A549 (cell line): ENCODE data around the gene FOXJ2. TPM values are rescaled to one million over a fixed set of nuclear protein-coding genes. Genes with fewer than 3 reads are reported as not detected.

Experiments used
- ATAC-seq, 2 experiments: fragments of 200-7000 bp in 1 of 2; fragments of >200 bp in 1 of 2; cut with Nextera tagmentation in 1 of 2; cut with Tn5 transposase in 1 of 2; 3 replicates each; pipeline versions ENCODE4 v1.8.0 to v1.9.1; 2018 to 2020; ENCODE audit warnings: mild to moderate bottlenecking in 1 of 2, moderate library complexity in 1 of 2
- CTCF ChIA-PET: fragments of 300-600 bp; sonication (Branson Sonifier 250); formaldehyde crosslinking; extraction: SDS; loops from one replicate; lab custom pipeline; 2021; ENCODE audit warnings: antibody characterized with exemption, inconsistent platforms; lab: Yijun Ruan, JAX
- POLR2A ChIA-PET: fragments of 350-600 bp; formaldehyde crosslinking; extraction: SDS; loops from one replicate; lab custom pipeline; 2021; ENCODE audit warnings: antibody characterized with exemption, inconsistent platforms; lab: Yijun Ruan, JAX
- DNase-seq, 2 experiments: peaks; one replicate each; pipeline versions ENCODE4 v3.0.0 to v3.0.0-alpha.2; 2011 to 2016; ENCODE audit warnings: low read depth in 1 of 2, low spot score in 1 of 2
- FAIRE-seq: peaks from 2 replicates; lab custom pipeline; 2011; peaks lifted over from hg19 to GRCh38; lab: Jason Lieb, UNC
- H3K27ac ChIP-seq, 2 experiments: fragments of >200 bp; sonication (Bioruptor Twin); formaldehyde crosslinking; 3 replicates each; pipeline ENCODE4 v1.5.1; 2016 to 2017
- H3K4me1 ChIP-seq: fragments of >200 bp; sonication (Bioruptor Twin); formaldehyde crosslinking; 3 replicates; pipeline ENCODE4 v1.6.1; 2016
- H3K4me2 ChIP-seq: fragments of >200 bp; sonication (Bioruptor Twin); formaldehyde crosslinking; 3 replicates; pipeline ENCODE4 v1.6.1; 2016
- H3K4me3 ChIP-seq: fragments of >200 bp; sonication (Bioruptor Twin); formaldehyde crosslinking; 3 replicates; pipeline ENCODE4 v1.5.1; 2016
- H3K9me3 ChIP-seq: fragments of >200 bp; sonication (Bioruptor Twin); formaldehyde crosslinking; 3 replicates; pipeline ENCODE4 v1.6.1; 2016
- CBX2 ChIP-seq: fragments of 200-600 bp; sonication (generic); IDR thresholded peaks from 2 replicates; pipeline ENCODE4 v1.6.1; 2016; ENCODE audit warnings: low read depth, mild to moderate bottlenecking, borderline replicate concordance
- CEBPB ChIP-seq, 2 experiments: fragments of >200 bp in 1 of 2; sonication (Bioruptor Twin) in 1 of 2; formaldehyde crosslinking in 1 of 2; IDR thresholded peaks; 2 replicates each; pipeline ENCODE4 v1.6.1; 2012 to 2016
- CHD2 ChIP-seq: fragments of 150-350 bp; IDR thresholded peaks from 2 replicates; pipeline ENCODE4 v1.6.1; 2014; ENCODE audit warnings: low read length; ENCODE audit not compliant: partially characterized antibody
- CHD4 ChIP-seq: fragments of 200-600 bp; sonication (generic); IDR thresholded peaks from 2 replicates; pipeline ENCODE4 v1.6.1; 2016; ENCODE audit warnings: antibody characterized with exemption, mild to moderate bottlenecking, borderline replicate concordance
- EHF ChIP-seq: fragments of 250-450 bp; sonication (Bioruptor Pico); IDR thresholded peaks from 2 replicates; pipeline ENCODE4 v1.5.0; 2020; ENCODE audit warnings: mild to moderate bottlenecking
- EHMT2 ChIP-seq: fragments of 200-600 bp; sonication (generic); IDR thresholded peaks from 2 replicates; pipeline ENCODE4 v1.6.1; 2016; ENCODE audit warnings: antibody characterized with exemption, low read depth, mild to moderate bottlenecking, moderate library complexity
- FOSL2 ChIP-seq, 2 experiments: fragments of 450-650 bp in 1 of 2; fragments of >200 bp in 1 of 2; sonication (Bioruptor Twin) in 1 of 2; formaldehyde crosslinking; IDR thresholded peaks; 2 replicates each; pipeline versions ENCODE4 v1.5.0 to v1.6.1; 2016 to 2020; ENCODE audit warnings: mild to moderate bottlenecking in 1 of 2, moderate library complexity in 1 of 2
- GATA3 ChIP-seq: IDR thresholded peaks from 2 replicates; pipeline ENCODE4 v1.6.1; 2012; ENCODE audit warnings: borderline replicate concordance
- HEYL ChIP-seq: fragments of 250-450 bp; sonication (Bioruptor Pico); IDR thresholded peaks from 2 replicates; pipeline ENCODE4 v1.8.0; 2021; ENCODE audit warnings: mild to moderate bottlenecking, moderate library complexity
- HOXB5 ChIP-seq: fragments of 250-450 bp; sonication (Bioruptor Pico); IDR thresholded peaks from 2 replicates; pipeline ENCODE4 v1.5.0; 2020; ENCODE audit warnings: mild to moderate bottlenecking, moderate library complexity
- JUN ChIP-seq, 2 experiments: fragments of >200 bp; sonication (Bioruptor Twin); formaldehyde crosslinking; IDR thresholded peaks; 2 replicates in 1 of 2; 3 replicates in 1 of 2; pipeline ENCODE4 v1.6.1; 2016 to 2017
- MYC ChIP-seq: IDR thresholded peaks from 2 replicates; pipeline ENCODE4 v1.6.1; 2012; ENCODE audit warnings: mild to moderate bottlenecking, inconsistent platforms, low read length, improper control_type of control experiment, borderline replicate concordance
- NFE2L2 ChIP-seq: fragments of 150-350 bp; conservative IDR thresholded peaks from 2 replicates; pipeline ENCODE4 v1.6.1; 2014; ENCODE audit warnings: low read length
- NPAS2 ChIP-seq: fragments of 250-450 bp; sonication (Bioruptor Pico); IDR thresholded peaks from 2 replicates; pipeline ENCODE4 v1.8.0; 2022; ENCODE audit warnings: mild to moderate bottlenecking, moderate library complexity, borderline replicate concordance
- NR3C1 ChIP-seq: fragments of >200 bp; sonication (Bioruptor Twin); formaldehyde crosslinking; IDR thresholded peaks from 3 replicates; pipeline ENCODE4 v1.6.1; 2017
- POLR2A ChIP-seq: IDR thresholded peaks from 2 replicates; pipeline ENCODE4 v1.6.1; 2012; ENCODE audit warnings: mild to moderate bottlenecking, low read length
- POLR2AphosphoS2 ChIP-seq: conservative IDR thresholded peaks from 2 replicates; pipeline ENCODE4 v1.6.1; 2012; ENCODE audit warnings: low read length, improper control_type of control experiment, inconsistent platforms
- RARB ChIP-seq: fragments of 250-450 bp; sonication (Bioruptor Pico); IDR thresholded peaks from 2 replicates; pipeline ENCODE4 v1.8.0; 2021; ENCODE audit warnings: mild to moderate bottlenecking, moderate library complexity
- RFX5 ChIP-seq: fragments of 450-650 bp; IDR thresholded peaks from 2 replicates; pipeline ENCODE4 v1.7.1; 2014; ENCODE audit warnings: antibody characterized with exemption, mild to moderate bottlenecking, moderate library complexity
- ZFP36 ChIP-seq: fragments of 450-650 bp; IDR thresholded peaks from 2 replicates; pipeline ENCODE4 v1.6.1; 2014; ENCODE audit warnings: borderline replicate concordance; ENCODE audit not compliant: partially characterized antibody
- ZNF302 ChIP-seq: fragments of 250-450 bp; sonication (Bioruptor Pico); IDR thresholded peaks from 2 replicates; pipeline ENCODE4 v1.9.0; 2021; ENCODE audit warnings: inconsistent platforms, mild to moderate bottlenecking, moderate library complexity
- ZSCAN20 ChIP-seq: fragments of 250-450 bp; sonication (Bioruptor Pico); IDR thresholded peaks from 2 replicates; pipeline ENCODE4 v1.8.0; 2022; ENCODE audit warnings: mild to moderate bottlenecking, moderate library complexity
- WGBS: methylation state at CpG from one replicate; pipeline ENCODE4 v1.1.6; 2017; ENCODE audit errors: missing lambda C conversion rate; 5-methylcytosine and 5-hydroxymethylcytosine counted together
- polyA plus RNA-seq, 4 experiments: library from polyadenylated mRNA; depleted of rRNA in 3 of 4; stranded (reverse); fragments of >200 nt; fragmentation: RNase III in 1 of 4; extraction: RNeasy Plus Mini Kit Qiagen cat#74134 plus additional on column Dnase treatment in 1 of 4; gene quantifications; 2 replicates in 3 of 4; 3 replicates in 1 of 4; pipeline ENCODE4 v1.2.3, GENCODE V29; 2011 to 2017
- TF ChIP-seq, protein P1 (sequence below): fragments of 250-450 bp; sonication (Bioruptor Pico); IDR thresholded peaks from 2 replicates; pipeline ENCODE4 v1.5.0; 2021; ENCODE audit warnings: mild to moderate bottlenecking, moderate library complexity, borderline replicate concordance
- TF ChIP-seq, protein P2 (sequence below): fragments of 250-450 bp; sonication (Bioruptor Pico); IDR thresholded peaks from 2 replicates; pipeline ENCODE4 v1.5.0; 2020; ENCODE audit warnings: low read depth, mild to moderate bottlenecking, moderate library complexity
- TF ChIP-seq, protein P3 (sequence below): IDR thresholded peaks from 2 replicates; pipeline ENCODE4 v1.6.1; 2012; ENCODE audit warnings: low read depth, borderline replicate concordance
- TF ChIP-seq, protein P4 (sequence below): fragments of 150-350 bp; IDR thresholded peaks from 2 replicates; pipeline ENCODE4 v1.6.1; 2014; ENCODE audit warnings: low read depth, mild to moderate bottlenecking, low read length

Gene FOXJ2
- polyA plus RNA-seq, 2 of the 4 experiments (the other 2 are of a cell fraction): 7.0 to 7.4 TPM

DNA sequence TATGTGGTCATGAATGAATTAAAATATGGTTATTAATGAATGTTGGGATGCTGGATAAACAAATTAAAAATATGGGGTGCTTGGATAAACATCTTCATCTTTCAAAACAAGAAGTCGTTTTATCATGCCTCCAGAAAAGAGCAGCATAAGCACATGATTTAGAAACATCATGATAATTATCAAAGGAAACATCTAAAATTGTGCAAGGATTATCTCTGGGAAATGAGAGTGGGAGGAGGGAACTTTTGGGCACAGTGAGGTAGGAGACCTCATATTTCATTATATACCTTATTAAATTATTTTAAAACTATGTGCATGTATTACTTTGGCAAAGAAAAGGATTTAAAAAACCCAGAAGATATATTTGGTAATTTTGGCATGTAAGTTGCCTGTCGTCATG lies 24.8 kb downstream of the FOXJ2 start:
- no peak for DNase-seq
- ATAC-seq: no peak
- Histone ChIP-seq H3K9me3 (no peaks in the 10 kb centered on the region), H3K4me3 (no peak overlapping the region), H3K27ac (no peak overlapping the region), H3K4me2 (no peak overlapping the region), H3K4me1 (no peaks in the 10 kb centered on the region)
- ChIA-PET CTCF (interaction anchor here (1.2 to 6.0 kb wide), 2 partner anchors 12 to 51 kb away, joined by 3 to 37 read pairs; no protein-coding TSS in a partner anchor), POLR2A (no interaction called here)
- no peak for TF ChIP-seq HEYL
- TF ChIP-seq RFX5: no peak
- no peak for TF ChIP-seq NR3C1
- no peak for TF ChIP-seq POLR2AphosphoS2
- TF ChIP-seq ZNF302 (CRISPR knock-in tag): no peak
- TF ChIP-seq, protein P1, sequence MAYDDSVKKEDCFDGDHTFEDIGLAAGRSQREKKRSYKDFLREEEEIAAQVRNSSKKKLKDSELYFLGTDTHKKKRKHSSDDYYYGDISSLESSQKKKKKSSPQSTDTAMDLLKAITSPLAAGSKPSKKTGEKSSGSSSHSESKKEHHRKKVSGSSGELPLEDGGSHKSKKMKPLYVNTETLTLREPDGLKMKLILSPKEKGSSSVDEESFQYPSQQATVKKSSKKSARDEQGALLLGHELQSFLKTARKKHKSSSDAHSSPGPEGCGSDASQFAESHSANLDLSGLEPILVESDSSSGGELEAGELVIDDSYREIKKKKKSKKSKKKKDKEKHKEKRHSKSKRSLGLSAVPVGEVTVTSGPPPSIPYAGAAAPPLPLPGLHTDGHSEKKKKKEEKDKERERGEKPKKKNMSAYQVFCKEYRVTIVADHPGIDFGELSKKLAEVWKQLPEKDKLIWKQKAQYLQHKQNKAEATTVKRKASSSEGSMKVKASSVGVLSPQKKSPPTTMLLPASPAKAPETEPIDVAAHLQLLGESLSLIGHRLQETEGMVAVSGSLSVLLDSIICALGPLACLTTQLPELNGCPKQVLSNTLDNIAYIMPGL (CRISPR knock-in tag): no peak
- TF ChIP-seq GATA3: no peak
- TF ChIP-seq CBX2: no peak
- TF ChIP-seq, protein P2, sequence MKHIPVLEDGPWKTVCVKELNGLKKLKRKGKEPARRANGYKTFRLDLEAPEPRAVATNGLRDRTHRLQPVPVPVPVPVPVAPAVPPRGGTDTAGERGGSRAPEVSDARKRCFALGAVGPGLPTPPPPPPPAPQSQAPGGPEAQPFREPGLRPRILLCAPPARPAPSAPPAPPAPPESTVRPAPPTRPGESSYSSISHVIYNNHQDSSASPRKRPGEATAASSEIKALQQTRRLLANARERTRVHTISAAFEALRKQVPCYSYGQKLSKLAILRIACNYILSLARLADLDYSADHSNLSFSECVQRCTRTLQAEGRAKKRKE (CRISPR knock-in tag): no peak
- TF ChIP-seq CEBPB (IDR thresholded peaks at IDR 0.05): no peak
- no peak for TF ChIP-seq POLR2A
- no peak for TF ChIP-seq CHD2
- TF ChIP-seq EHMT2: no peak
- TF ChIP-seq CHD4: no peak
- TF ChIP-seq MYC: no peak
- FAIRE-seq: no peak
- WGBS: 52% methylated on average over 2 of the region's 2 CpGs

DNA sequence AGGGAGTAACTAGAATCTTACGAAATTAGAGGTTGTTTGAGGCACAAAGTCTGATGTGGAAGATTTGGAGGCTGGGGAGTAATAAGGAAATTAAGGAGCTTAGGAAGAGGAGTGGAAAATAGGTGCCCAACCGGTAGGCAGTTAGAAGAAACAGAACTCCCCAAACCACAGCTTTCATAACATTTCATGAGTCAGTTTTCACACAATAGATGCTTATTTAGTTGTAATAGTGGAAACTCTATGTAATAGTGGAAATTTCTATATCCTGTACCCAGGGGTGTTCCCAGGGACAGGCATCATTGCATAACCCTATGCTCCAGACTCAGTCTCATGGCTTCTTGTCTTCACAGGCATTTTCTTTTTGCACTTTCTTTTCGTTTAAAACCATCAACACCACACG lies 25.3 kb downstream of the FOXJ2 start:
- ATAC-seq: peak in 1 of 2 experiments; percentile 71; a peak in 2 of 6 replicates

DNA sequence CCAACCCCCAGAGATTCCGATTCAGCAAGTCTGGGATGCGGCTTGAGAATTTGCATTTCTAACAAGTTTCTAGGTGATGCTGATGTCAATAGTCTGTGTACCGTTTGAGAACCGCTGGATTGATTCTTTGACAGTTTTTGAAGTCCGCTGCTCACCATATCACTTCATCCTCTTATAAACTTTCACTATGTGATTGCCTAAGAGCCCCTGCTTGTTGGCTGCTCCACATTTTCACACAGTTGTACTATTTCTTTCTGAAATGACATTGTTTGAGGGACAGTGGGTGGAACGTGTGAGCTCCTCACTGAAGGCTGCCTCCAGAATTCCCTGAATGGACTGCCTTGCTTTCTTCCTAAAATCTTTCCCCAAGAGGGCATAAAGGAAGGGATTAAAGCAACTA lies 26.0 kb downstream of the FOXJ2 start:
- Histone ChIP-seq H3K4me2 (no peak overlapping the region), H3K4me3 (no peak overlapping the region), H3K4me1 (no peaks in the 10 kb centered on the region), H3K27ac (no peak overlapping the region), H3K9me3 (no peaks in the 10 kb centered on the region)
- 82% methylated on average over 6 of the region's 6 CpGs for WGBS
- TF ChIP-seq FOSL2 (IDR thresholded peaks at IDR 0.05): no peak
- no peak for TF ChIP-seq FOSL2 (CRISPR knock-in tag; IDR thresholded peaks at IDR 0.05)
- TF ChIP-seq RARB (CRISPR knock-in tag): no peak
- no peak for TF ChIP-seq EHF (CRISPR knock-in tag)
- TF ChIP-seq, protein P3, sequence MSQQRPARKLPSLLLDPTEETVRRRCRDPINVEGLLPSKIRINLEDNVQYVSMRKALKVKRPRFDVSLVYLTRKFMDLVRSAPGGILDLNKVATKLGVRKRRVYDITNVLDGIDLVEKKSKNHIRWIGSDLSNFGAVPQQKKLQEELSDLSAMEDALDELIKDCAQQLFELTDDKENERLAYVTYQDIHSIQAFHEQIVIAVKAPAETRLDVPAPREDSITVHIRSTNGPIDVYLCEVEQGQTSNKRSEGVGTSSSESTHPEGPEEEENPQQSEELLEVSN: no peak
- TF ChIP-seq NPAS2 (CRISPR knock-in tag): no peak
- no peak for TF ChIP-seq CEBPB (IDR thresholded peaks at IDR 0.05)
- TF ChIP-seq NFE2L2: no peak
- no peak for TF ChIP-seq GATA3
- TF ChIP-seq ZSCAN20 (CRISPR knock-in tag): no peak
- TF ChIP-seq POLR2A: no peak
- TF ChIP-seq ZFP36: no peak
- no peak for TF ChIP-seq HOXB5 (CRISPR knock-in tag)
- no peak for TF ChIP-seq EHMT2
- no peak for TF ChIP-seq HEYL
- TF ChIP-seq JUN (IDR thresholded peaks at IDR 0.05): no peak
- TF ChIP-seq, protein P4, sequence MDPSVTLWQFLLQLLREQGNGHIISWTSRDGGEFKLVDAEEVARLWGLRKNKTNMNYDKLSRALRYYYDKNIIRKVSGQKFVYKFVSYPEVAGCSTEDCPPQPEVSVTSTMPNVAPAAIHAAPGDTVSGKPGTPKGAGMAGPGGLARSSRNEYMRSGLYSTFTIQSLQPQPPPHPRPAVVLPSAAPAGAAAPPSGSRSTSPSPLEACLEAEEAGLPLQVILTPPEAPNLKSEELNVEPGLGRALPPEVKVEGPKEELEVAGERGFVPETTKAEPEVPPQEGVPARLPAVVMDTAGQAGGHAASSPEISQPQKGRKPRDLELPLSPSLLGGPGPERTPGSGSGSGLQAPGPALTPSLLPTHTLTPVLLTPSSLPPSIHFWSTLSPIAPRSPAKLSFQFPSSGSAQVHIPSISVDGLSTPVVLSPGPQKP: no peak
- POLR2A ChIA-PET: no interaction called here
- FAIRE-seq (no peak), ATAC-seq (no peak), DNase-seq (no peak)
- CTCF ChIA-PET: interaction anchor here (1.1 to 6.0 kb wide), 2 partner anchors 10 to 13 kb away, joined by 3 to 37 read pairs; no protein-coding TSS in a partner anchor

More for the DNA sequence above, 25.3 kb downstream of the FOXJ2 start:
- 41% methylated on average over 4 of the region's 4 CpGs for WGBS
- no peak for FAIRE-seq
- ChIA-PET POLR2A (no interaction called here), CTCF (interaction anchor here (6.0 kb wide), 1 partner anchor 12 kb away, joined by 37 read pairs; no protein-coding TSS in a partner anchor)
- Histone ChIP-seq H3K27ac (no peak overlapping the region), H3K4me2 (no peak overlapping the region), H3K9me3 (no peaks in the 10 kb centered on the region), H3K4me3 (no peak overlapping the region), H3K4me1 (no peaks in the 10 kb centered on the region)
- TF ChIP-seq CEBPB (IDR thresholded peaks at IDR 0.05): 0 out of 4 replicates have a peak, but pooled peaks of 1 of the 2 experiments have one; percentile 22
- TF ChIP-seq EHF (CRISPR knock-in tag): no peak
- no peak for DNase-seq
